OCI-LY7 (cell line): ENCODE data around the gene ST8SIA2. TPM values are rescaled to one million over a fixed set of nuclear protein-coding genes. Genes with fewer than 3 reads are reported as not detected.

Experiments used
- BruUV-seq: library from RNA; stranded (reverse); fragments of 400-500 nt; replicated peaks from 2 replicates; lab custom pipeline; 2021; lab: Mats Ljungman, UMichigan
- CTCF ChIA-PET: fragments of 300-600 bp; sonication (Branson Sonifier 250); formaldehyde crosslinking; loops from one replicate; lab custom pipeline; 2022; ENCODE audit warnings: antibody characterized with exemption; ENCODE audit not compliant: unreplicated experiment; lab: Charles Lee
- POLR2A ChIA-PET: fragments of 300-600 bp; sonication (Branson Sonifier 250); formaldehyde crosslinking; loops from one replicate; lab custom pipeline; 2022; ENCODE audit warnings: antibody characterized with exemption; lab: Charles Lee
- DNase-seq: peaks from one replicate; pipeline ENCODE4 v3.0.0-alpha.2; 2015; ENCODE audit warnings: low spot score
- H2AFZ ChIP-seq: fragments of 200-600 bp; sonication (generic), shearing (Covaris generic); 2 replicates; pipeline ENCODE4 v1.6.1; 2014; ENCODE audit warnings: mild to moderate bottlenecking, antibody characterized with exemption, low read length, moderate library complexity
- H3K27ac ChIP-seq: fragments of 200-600 bp; sonication (generic); 2 replicates; pipeline ENCODE4 v1.5.1; 2014; ENCODE audit warnings: mixed run types, low read depth, mild to moderate bottlenecking, moderate library complexity, low read length, inconsistent platforms; ENCODE audit not compliant: poor library complexity, severe bottlenecking
- H3K36me3 ChIP-seq: fragments of 200-600 bp; sonication (generic); 2 replicates; pipeline ENCODE4 v1.6.1; 2014; ENCODE audit warnings: mild to moderate bottlenecking, antibody characterized with exemption, low read length, moderate library complexity, mixed read lengths; ENCODE audit not compliant: insufficient read depth
- H3K4me1 ChIP-seq: fragments of 200-600 bp; sonication (generic); 2 replicates; pipeline ENCODE4 v1.5.1; 2014; ENCODE audit warnings: mild to moderate bottlenecking, low read length; ENCODE audit not compliant: insufficient read depth, poor library complexity, severe bottlenecking
- H3K4me2 ChIP-seq: fragments of 200-600 bp; sonication (generic); 2 replicates; pipeline ENCODE4 v1.6.1; 2014; ENCODE audit warnings: mild to moderate bottlenecking, low read length
- H3K4me3 ChIP-seq: fragments of 200-600 bp; sonication (generic); 2 replicates; pipeline ENCODE4 v1.5.1; 2014; ENCODE audit warnings: mild to moderate bottlenecking, low read depth, low read length; ENCODE audit not compliant: poor library complexity, severe bottlenecking
- H3K79me2 ChIP-seq: fragments of 200-600 bp; sonication (generic); 2 replicates; pipeline ENCODE4 v1.6.1; 2016; ENCODE audit warnings: low read depth, mild to moderate bottlenecking, low read length, moderate library complexity, mixed read lengths; ENCODE audit not compliant: insufficient read depth
- H3K9me2 ChIP-seq: fragments of 200-600 bp; sonication (generic); 2 replicates; pipeline ENCODE4 v1.6.1; 2016; ENCODE audit warnings: mild to moderate bottlenecking, low read length, mixed read lengths; ENCODE audit not compliant: insufficient read depth
- H3K9me3 ChIP-seq: fragments of 200-600 bp; sonication (generic); 2 replicates; pipeline ENCODE4 v1.6.1; 2014; ENCODE audit warnings: mild to moderate bottlenecking, mixed run types, low read length, mixed read lengths
- H4K20me1 ChIP-seq: fragments of 200-600 bp; sonication (generic); 2 replicates; pipeline ENCODE4 v1.6.1; 2014; ENCODE audit warnings: mild to moderate bottlenecking, antibody characterized with exemption, low read length, moderate library complexity, mixed read lengths; ENCODE audit not compliant: insufficient read depth
- EZH2phosphoT487 ChIP-seq: fragments of 200-600 bp; sonication (generic); IDR thresholded peaks from 2 replicates; pipeline ENCODE4 v1.6.1; 2018; ENCODE audit warnings: low read depth, borderline replicate concordance, mild to moderate bottlenecking, mixed run types, antibody characterized with exemption, low read length, moderate library complexity, mixed read lengths
- intact Hi-C: fragments of 100-400 bp; cut with micrococcal nuclease; formaldehyde crosslinking; loops from one replicate; pipeline ENCODE4 v1.10.0; 2022; ENCODE audit not compliant: unreplicated experiment
- total RNA-seq, 2 experiments: library from RNA; depleted of rRNA in 1 of 2; stranded (reverse); fragments of >200 nt in 1 of 2; shearing (Covaris generic) in 1 of 2; gene quantifications; 2 replicates each; pipeline ENCODE4 v1.2.3, GENCODE V29; 2014 to 2022
- TF ChIP-seq, protein P1 (sequence below): fragments of 200-600 bp; sonication (generic); conservative IDR thresholded peaks from 2 replicates; pipeline ENCODE4 v1.5.1; 2014; ENCODE audit warnings: mild to moderate bottlenecking, antibody characterized with exemption, low read length, moderate library complexity, mixed read lengths

ST8SIA2 gene
- total RNA-seq, 2 experiments from 2014 or later, result not detected

DNA sequence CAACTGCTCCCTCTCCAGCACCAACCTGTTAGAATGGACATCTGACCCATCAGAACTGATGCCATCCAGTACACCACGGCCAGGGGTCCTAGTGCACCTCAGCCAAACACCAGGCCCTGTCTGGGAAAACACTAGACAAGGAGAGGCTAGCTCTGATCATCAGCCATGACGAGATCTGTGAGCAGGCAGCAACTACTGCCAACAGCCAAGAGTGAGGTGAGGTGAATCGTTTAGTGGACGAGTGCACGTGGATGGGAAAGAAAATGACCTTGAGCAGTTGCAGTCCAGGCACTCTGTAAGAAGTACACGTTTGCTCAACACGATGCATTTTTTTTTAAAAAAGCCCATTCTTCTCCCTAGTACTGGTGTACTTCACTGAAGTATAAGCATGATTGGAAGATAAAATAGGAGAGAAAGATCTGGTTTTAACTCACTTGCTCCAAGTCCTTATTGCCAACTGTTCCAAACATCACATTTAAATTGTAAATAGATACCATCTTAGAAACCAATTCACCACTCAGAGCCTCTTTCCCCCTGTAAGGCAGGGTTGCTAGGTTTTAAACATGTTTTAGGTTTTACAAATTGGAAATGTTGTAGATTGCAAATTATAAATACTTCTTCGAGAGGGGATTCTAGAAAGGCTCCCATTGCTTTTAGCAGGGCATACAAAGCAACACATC, 5.7 kb downstream of the ST8SIA2 start:
- Histone ChIP-seq H3K4me1 (no peaks in the 10 kb centered on the region), H3K9me3 (no peaks in the 10 kb centered on the region), H3K4me3 (no peak overlapping the region), H3K9me2 (no peaks in the 10 kb centered on the region), H2AFZ (no peak overlapping the region), H3K27ac (no peak overlapping the region), H3K79me2 (no peaks in the 10 kb centered on the region), H4K20me1 (no peaks in the 10 kb centered on the region), H3K4me2 (no peak overlapping the region), H3K36me3 (no peaks in the 10 kb centered on the region)
- POLR2A ChIA-PET, result no interaction called here
- CTCF ChIA-PET, result no interaction called here
- TF ChIP-seq, protein P1, sequence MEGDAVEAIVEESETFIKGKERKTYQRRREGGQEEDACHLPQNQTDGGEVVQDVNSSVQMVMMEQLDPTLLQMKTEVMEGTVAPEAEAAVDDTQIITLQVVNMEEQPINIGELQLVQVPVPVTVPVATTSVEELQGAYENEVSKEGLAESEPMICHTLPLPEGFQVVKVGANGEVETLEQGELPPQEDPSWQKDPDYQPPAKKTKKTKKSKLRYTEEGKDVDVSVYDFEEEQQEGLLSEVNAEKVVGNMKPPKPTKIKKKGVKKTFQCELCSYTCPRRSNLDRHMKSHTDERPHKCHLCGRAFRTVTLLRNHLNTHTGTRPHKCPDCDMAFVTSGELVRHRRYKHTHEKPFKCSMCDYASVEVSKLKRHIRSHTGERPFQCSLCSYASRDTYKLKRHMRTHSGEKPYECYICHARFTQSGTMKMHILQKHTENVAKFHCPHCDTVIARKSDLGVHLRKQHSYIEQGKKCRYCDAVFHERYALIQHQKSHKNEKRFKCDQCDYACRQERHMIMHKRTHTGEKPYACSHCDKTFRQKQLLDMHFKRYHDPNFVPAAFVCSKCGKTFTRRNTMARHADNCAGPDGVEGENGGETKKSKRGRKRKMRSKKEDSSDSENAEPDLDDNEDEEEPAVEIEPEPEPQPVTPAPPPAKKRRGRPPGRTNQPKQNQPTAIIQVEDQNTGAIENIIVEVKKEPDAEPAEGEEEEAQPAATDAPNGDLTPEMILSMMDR, result no peak
- no peak for TF ChIP-seq EZH2phosphoT487
- BruUV-seq, result no TSS peak
- no peak for DNase-seq
- intact Hi-C loops, result no loop called here

DNA sequence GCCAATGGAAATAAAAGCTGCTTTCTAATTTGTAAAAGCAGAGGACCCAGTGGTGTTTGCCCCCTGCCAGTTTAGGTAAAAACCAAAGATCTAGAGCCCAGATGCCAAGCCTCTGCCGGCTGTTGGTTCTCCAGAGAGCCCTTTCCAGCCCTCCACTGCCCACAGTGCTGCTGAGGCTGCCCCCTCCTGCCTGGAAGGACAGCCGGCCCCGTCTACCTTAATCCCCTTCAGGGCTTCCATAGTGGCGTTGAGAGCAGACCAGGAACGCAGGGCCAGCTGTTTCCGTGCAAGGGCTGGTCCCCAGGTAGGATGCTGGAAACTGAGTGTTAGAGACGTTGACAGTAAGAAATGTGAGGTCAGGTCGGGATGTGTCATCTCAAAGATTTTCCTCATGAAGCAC, 6.9 kb downstream of the ST8SIA2 start:
- intact Hi-C loops, result no loop called here
- CTCF ChIA-PET, result interaction anchor here (0.6 kb wide), 1 partner anchor 59 kb away, joined by 3 read pairs; no protein-coding TSS in a partner anchor
- TF ChIP-seq, protein P1, result no peak
- no peak for TF ChIP-seq EZH2phosphoT487
- no peak for DNase-seq
- no peaks in the 10 kb centered on the region for H3K79me2 ChIP-seq
- POLR2A ChIA-PET, result no interaction called here
- H3K9me3 ChIP-seq, result no peaks in the 10 kb centered on the region
- no peaks in the 10 kb centered on the region for H3K4me1 ChIP-seq
- H3K36me3 ChIP-seq, result no peaks in the 10 kb centered on the region
- H3K4me3 ChIP-seq, result no peak overlapping the region
- H3K9me2 ChIP-seq, result no peaks in the 10 kb centered on the region
- no peak overlapping the region for H2AFZ ChIP-seq
- H3K27ac ChIP-seq, result no peak overlapping the region
- no peak overlapping the region for H3K4me2 ChIP-seq
- H4K20me1 ChIP-seq, result no peaks in the 10 kb centered on the region
- no TSS peak for BruUV-seq
